PC-3 (cell line): ENCODE data around the gene DST. TPM values are rescaled to one million over a fixed set of nuclear protein-coding genes. Genes with fewer than 3 reads are reported as not detected.

Experiments used
- ATAC-seq: fragments of 200-7000 bp; cut with Tn5 transposase; 2 replicates; pipeline ENCODE4 v1.9.1; 2020; ENCODE audit warnings: mild to moderate bottlenecking, moderate library complexity
- BruUV-seq: library from RNA; stranded (reverse); fragments of 400-500 nt; replicated peaks from 2 replicates; lab custom pipeline; 2021; lab: Mats Ljungman, UMichigan
- CTCF ChIA-PET: fragments of 300-600 bp; sonication (Branson Sonifier 250); formaldehyde crosslinking; loops from one replicate; lab custom pipeline; 2022; ENCODE audit warnings: antibody characterized with exemption; lab: Charles Lee
- POLR2A ChIA-PET: fragments of 300-600 bp; sonication (Branson Sonifier 250); formaldehyde crosslinking; loops from one replicate; lab custom pipeline; 2022; ENCODE audit warnings: antibody characterized with exemption; ENCODE audit not compliant: unreplicated experiment; lab: Charles Lee
- DNase-seq: peaks from one replicate; pipeline ENCODE4 v3.0.0-alpha.2; 2015
- H2AFZ ChIP-seq: fragments of 300-600 bp; sonication (generic); 2 replicates; pipeline ENCODE4 v1.6.0; 2016; ENCODE audit warnings: antibody characterized with exemption, low read length
- H3F3A ChIP-seq: fragments of 300-600 bp; sonication (generic); one replicate; pipeline ENCODE4 v1.6.0; 2017; ENCODE audit warnings: antibody characterized with exemption, low read length, control low read depth, mild to moderate bottlenecking; ENCODE audit not compliant: unreplicated experiment
- H3K27ac ChIP-seq: fragments of 300-600 bp; sonication (generic); 2 replicates; pipeline ENCODE4 v1.5.1; 2016; ENCODE audit warnings: mild to moderate bottlenecking, low read length
- H3K27me3 ChIP-seq: fragments of 300-600 bp; sonication (generic); 2 replicates; pipeline ENCODE4 v1.6.1; 2016; ENCODE audit warnings: low read length, mixed read lengths
- H3K36me3 ChIP-seq: fragments of 300-600 bp; sonication (generic); 2 replicates; pipeline ENCODE4 v1.6.1; 2016; ENCODE audit warnings: low read depth, mixed run types, low read length, mixed read lengths
- H3K4me1 ChIP-seq: fragments of 300-600 bp; sonication (generic); 2 replicates; pipeline ENCODE4 v1.5.1; 2016; ENCODE audit warnings: low read length; ENCODE audit not compliant: insufficient read depth
- H3K4me2 ChIP-seq: fragments of 300-600 bp; sonication (generic); 2 replicates; pipeline ENCODE4 v1.6.0; 2016; ENCODE audit warnings: low read length
- H3K4me3 ChIP-seq: fragments of 300-600 bp; sonication (generic); 2 replicates; pipeline ENCODE4 v1.5.1; 2016; ENCODE audit warnings: mild to moderate bottlenecking, low read length, mixed read lengths
- H3K79me2 ChIP-seq: fragments of 300-600 bp; sonication (generic); 2 replicates; pipeline ENCODE4 v1.6.1; 2017; ENCODE audit warnings: low read length, mixed read lengths
- H3K9ac ChIP-seq: fragments of 300-600 bp; sonication (generic); 2 replicates; pipeline ENCODE4 v1.6.0; 2016; ENCODE audit warnings: mild to moderate bottlenecking, low read length
- H3K9me2 ChIP-seq: fragments of 300-600 bp; sonication (generic); replicated peaks from 2 replicates; pipeline ENCODE4 v1.6.1; 2016; ENCODE audit warnings: mixed run types, low read length, mixed read lengths
- H3K9me3 ChIP-seq: fragments of 300-600 bp; sonication (generic); 2 replicates; pipeline ENCODE4 v1.6.1; 2016; ENCODE audit warnings: low read length, mixed read lengths
- H4K20me1 ChIP-seq: fragments of 300-600 bp; sonication (generic); 2 replicates; pipeline ENCODE4 v1.6.1; 2016; ENCODE audit warnings: low read length, mixed read lengths
- CTCF ChIP-seq: fragments of 300-600 bp; sonication (generic); conservative IDR thresholded peaks from 2 replicates; pipeline ENCODE4 v1.5.1; 2017; ENCODE audit warnings: antibody characterized with exemption, low read depth, mild to moderate bottlenecking, low read length
- EZH2 ChIP-seq: fragments of 300-600 bp; sonication (generic); IDR thresholded peaks from one replicate; pipeline ENCODE4 v1.6.1; 2017; ENCODE audit warnings: antibody characterized with exemption, mild to moderate bottlenecking, low read length; ENCODE audit not compliant: unreplicated experiment
- EZH2phosphoT487 ChIP-seq: fragments of 300-600 bp; sonication (generic); IDR thresholded peaks from 2 replicates; pipeline ENCODE4 v1.6.1; 2018; ENCODE audit warnings: mild to moderate bottlenecking, antibody characterized with exemption, low read length, borderline replicate concordance
- intact Hi-C: fragments of 100-400 bp; cut with micrococcal nuclease; formaldehyde crosslinking; loops from 2 replicates; pipeline ENCODE4 v1.9.0; 2023
- total RNA-seq: library from RNA; depleted of rRNA; stranded (reverse); fragments of >200 nt; gene quantifications from 2 replicates; pipeline ENCODE4 v1.2.3, GENCODE V29; 2014

The DST gene
- total RNA-seq, 1 experiment from 2014 or later: 81.5 TPM

DNA sequence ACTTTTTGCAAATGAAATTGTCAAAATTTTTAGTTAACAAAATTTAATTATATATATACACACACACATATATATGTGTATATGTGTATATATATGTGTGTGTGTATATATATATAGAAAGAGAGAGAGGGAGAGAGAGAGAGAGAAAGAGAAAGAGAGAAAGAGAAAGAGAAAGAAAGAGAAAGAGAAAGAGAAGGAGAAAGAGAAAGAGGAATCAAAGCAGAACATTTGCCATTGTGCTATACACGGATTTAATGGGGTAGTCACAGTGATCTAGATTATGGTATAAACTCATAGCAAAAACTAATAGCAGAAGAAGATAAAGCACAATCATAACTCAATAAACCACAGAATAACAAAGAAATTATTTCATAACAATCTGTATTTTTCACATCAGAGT lies 126.7 kb downstream of the DST start:
- TF ChIP-seq EZH2phosphoT487: no peak
- no peak for TF ChIP-seq CTCF
- TF ChIP-seq EZH2: no peak
- ATAC-seq (no peak), DNase-seq (no peak)
- BruUV-seq: no TSS peak
- Histone ChIP-seq H3K4me2 (no peak overlapping the region), H3K9me2 (no peaks in the 10 kb centered on the region), H3K9me3 (no peaks in the 10 kb centered on the region), H3K4me3 (no peak overlapping the region), H2AFZ (no peak overlapping the region), H3K79me2 (0 out of 2 replicates have a peak, but pooled peaks cover 4% of the 10 kb centered on the region), H3K27me3 (no peaks in the 10 kb centered on the region), H3F3A (no peaks in the 10 kb centered on the region), H4K20me1 (no peaks in the 10 kb centered on the region), H3K27ac (no peak overlapping the region), H3K36me3 (peaks cover 23% of the 10 kb centered on the region), H3K4me1 (peaks cover 3% of the 10 kb centered on the region), H3K9ac (no peak overlapping the region)
- ChIA-PET CTCF (no interaction called here), POLR2A (no interaction called here)
- intact Hi-C loops: no loop called here

GRCh38 chr6:56515081-56515905 lies 127.4 kb downstream of the DST start:
- Histone ChIP-seq H3K4me1 (no peaks in the 10 kb centered on the region), H3K9me2 (no peaks in the 10 kb centered on the region), H3K27ac (no peak overlapping the region), H2AFZ (no peak overlapping the region), H3K27me3 (no peaks in the 10 kb centered on the region), H3K4me3 (no peak overlapping the region), H3F3A (no peaks in the 10 kb centered on the region), H3K9me3 (no peaks in the 10 kb centered on the region), H3K9ac (no peak overlapping the region), H4K20me1 (no peaks in the 10 kb centered on the region), H3K79me2 (0 out of 2 replicates have a peak, but pooled peaks cover 4% of the 10 kb centered on the region), H3K36me3 (peaks cover 21% of the 10 kb centered on the region), H3K4me2 (no peak overlapping the region)
- POLR2A ChIA-PET: no interaction called here
- intact Hi-C loops: no loop called here
- CTCF ChIA-PET: no interaction called here
- DNase-seq (no peak), ATAC-seq (no peak)
- TF ChIP-seq CTCF (no peak), EZH2phosphoT487 (no peak), EZH2 (no peak)
- BruUV-seq: no TSS peak

DNA sequence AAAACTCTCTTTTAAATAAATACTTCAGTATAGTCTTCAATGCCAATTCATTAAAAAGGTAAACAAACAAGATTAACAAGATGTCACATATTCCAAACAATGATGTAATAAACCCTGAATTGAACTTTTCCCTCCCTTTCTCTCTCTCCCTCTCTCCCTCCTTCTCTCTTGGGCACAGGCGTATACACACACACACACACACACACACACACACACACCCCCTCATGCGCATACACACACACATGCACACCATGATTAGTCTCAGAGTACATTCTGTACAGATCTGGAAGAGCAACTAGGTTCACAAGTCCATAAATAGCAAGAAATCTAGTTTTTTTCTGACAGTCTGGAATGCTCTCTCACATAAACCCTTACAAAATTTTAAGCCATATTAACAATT lies 128.3 kb downstream of the DST start:
- H3K27me3 ChIP-seq: no peaks in the 10 kb centered on the region
- CTCF ChIA-PET: no interaction called here

More for the DNA sequence above, 128.3 kb downstream of the DST start:
- Histone ChIP-seq H3K36me3 (peaks cover 23% of the 10 kb centered on the region), H3K9me3 (no peaks in the 10 kb centered on the region), H3K4me3 (no peak overlapping the region), H4K20me1 (no peaks in the 10 kb centered on the region), H3K9me2 (no peaks in the 10 kb centered on the region), H3F3A (no peaks in the 10 kb centered on the region), H3K27ac (no peak overlapping the region), H3K9ac (no peak overlapping the region), H3K4me1 (no peaks in the 10 kb centered on the region), H3K4me2 (no peak overlapping the region), H3K79me2 (0 out of 2 replicates have a peak, but pooled peaks cover 1% of the 10 kb centered on the region), H2AFZ (no peak overlapping the region)
- DNase-seq (no peak), ATAC-seq (no peak)
- TF ChIP-seq EZH2: no peak
- TF ChIP-seq EZH2phosphoT487: no peak
- no peak for TF ChIP-seq CTCF
- POLR2A ChIA-PET: no interaction called here
- intact Hi-C loops: no loop called here
- BruUV-seq: no TSS peak
